Suppressor macrophage treated with lipopolysaccharide for 1 hour (primary cell): ENCODE results near the gene CCDC121.

Source experiments
- DNase-seq, 3 donors: peaks; one replicate each; pipeline ENCODE4 v3.0.0-alpha.2; 2020 to 2022

CCDC121 gene

GRCh38 chr2:27581417-27582128 is 47.2 kb downstream of the CCDC121 start:
- DNase-seq: no peak
